Measurements from ENCODE around the gene NPC1L1. TPM values are rescaled to one million over a fixed set of nuclear protein-coding genes. Genes with fewer than 3 reads are reported as not detected.

The NPC1L1 gene
- total and polyA plus RNA-seq, 10 of the 15 experiments (the other 5 are each of a cell fraction or from before 2014, with no cell fraction given), result 0.01 to 0.90 TPM; not detected in 8

- TF ChIP-seq MAX (IDR thresholded peaks at IDR 0.05; ENCODE audit: low read depth, low read length) (no peak), IKZF2 (IDR thresholded peaks at IDR 0.05) (no peak), NR2C2 (IDR thresholded peaks at IDR 0.05; ENCODE audit: borderline replicate concordance, control insufficient read depth, insufficient read length, low read depth) (no peak)
These were observed 55.1 kb downstream of the NPC1L1 start (continued) for GRCh38 chr7:44486001-44486400.

GRCh38 chr7:44484482-44485313 lies 56.4 kb downstream of the NPC1L1 start:
- 98% methylated on average over 5 of the region's 5 CpGs for WGBS (ENCODE audit: insufficient coverage, insufficient replicate concordance, low lambda C conversion rate, missing lambda C conversion rate)
- no peak for ATAC-seq
- no TSS peak for BruUV-seq (replicated peaks)

More at GRCh38 chr7:44484482-44485313, 56.4 kb downstream of the NPC1L1 start:
- FAIRE-seq (no peak), DNase-seq (ENCODE audit: low read depth, low spot score) (no peak)
- peaks cover 7 to 26% of the 10 kb centered on the region in 2 experiments; a peak in 3 of 4 replicates for H3K36me3 ChIP-seq (ENCODE audit: control insufficient read depth in 2 of 2, insufficient read depth in 2 of 2, low read length in 1 of 2)
- no peak overlapping the region for H3K27ac ChIP-seq (ENCODE audit: control insufficient read depth, insufficient read depth)
- no peaks in the 10 kb centered on the region for H4K20me1 ChIP-seq (ENCODE audit: control insufficient read depth, insufficient read depth)
- no peaks in the 10 kb centered on the region for H3K27me3 ChIP-seq (replicated peaks in 1 of 2; ENCODE audit: control insufficient read depth in 2 of 2, insufficient read depth in 2 of 2, low read length in 1 of 2)
- ChIA-PET POLR2A (no interaction called here), CTCF (interaction anchor here (1.2 to 3.7 kb wide), 5 partner anchors 9 to 243 kb away, joined by 3 to 18 read pairs (median 4); no protein-coding TSS in a partner anchor), RAD21 (ENCODE audit: unreplicated experiment) (no interaction called here), SMC1A (ENCODE audit: uncharacterized antibody, unreplicated experiment) (interaction anchor here (0.6 to 2.7 kb wide), 2 partner anchors 10 to 221 kb away, joined by 3 to 10 read pairs; no protein-coding TSS in a partner anchor)
- no peaks in the 10 kb centered on the region for H3K4me1 ChIP-seq (ENCODE audit: control insufficient read depth, insufficient read depth, low read length)
- H3K4me2 ChIP-seq (ENCODE audit: control insufficient read depth, insufficient read depth), result no peak overlapping the region
- H3K9me3 ChIP-seq (replicated peaks; ENCODE audit: control insufficient read depth, insufficient read depth, low read length), result peaks cover 23% of the 10 kb centered on the region
- TF ChIP-seq CEBPB (IDR thresholded peaks at IDR 0.05; ENCODE audit: borderline replicate concordance in 1 of 2, low read depth in 2 of 2, low read length in 2 of 2), result no peak
- TF ChIP-seq NFIC (IDR thresholded peaks at IDR 0.05; ENCODE audit: low read depth, low read length), result no peak
- no peak for TF ChIP-seq NFYB (IDR thresholded peaks at IDR 0.05; ENCODE audit: insufficient read depth, low read depth, low read length)
- TF ChIP-seq ZNF592 (IDR thresholded peaks at IDR 0.05), result no peak
- no peak for TF ChIP-seq CHD1 (IDR thresholded peaks at IDR 0.05; ENCODE audit: low read depth, low read length)
- TF ChIP-seq CREB1 (IDR thresholded peaks at IDR 0.05; ENCODE audit: low read depth), result no peak
- no peak for TF ChIP-seq EP300 (IDR thresholded peaks at IDR 0.05; ENCODE audit: borderline replicate concordance in 1 of 2, control insufficient read depth in 1 of 2, low read depth in 2 of 2, low read length in 2 of 2)
- intact Hi-C loops (cut with micrococcal nuclease; ENCODE audit: unreplicated experiment) (no loop called here), in situ Hi-C loops (cut with MboI) (no loop called here)
- H2AFZ ChIP-seq (ENCODE audit: control insufficient read depth, low read depth, low read length), result no peak overlapping the region
- peaks cover 31% of the 10 kb centered on the region for H3K79me2 ChIP-seq (ENCODE audit: control insufficient read depth, insufficient read depth, low read length)
- no peak overlapping the region for H3K4me3 ChIP-seq
- no peak overlapping the region for H3K9ac ChIP-seq (ENCODE audit: control insufficient read depth, insufficient read depth, low read length)
